GM08714 (cell line): ENCODE results near the gene PDXK.
A peak's percentile ranks its signal among the peaks of the same experiment; 100 is the strongest.

Experiments used
- H3K4me3 ChIP-seq: fragments of 200-500 bp; sonication (Bioruptor generic); 2 replicates; pipeline ENCODE4 v1.5.1; 2014; ENCODE audit warnings: mild to moderate bottlenecking, low read length, inconsistent platforms
- ZNF274 ChIP-seq: IDR thresholded peaks from 2 replicates; pipeline ENCODE4 v1.6.1; 2012; ENCODE audit warnings: mild to moderate bottlenecking, low read depth, low read length

The PDXK gene

DNA sequence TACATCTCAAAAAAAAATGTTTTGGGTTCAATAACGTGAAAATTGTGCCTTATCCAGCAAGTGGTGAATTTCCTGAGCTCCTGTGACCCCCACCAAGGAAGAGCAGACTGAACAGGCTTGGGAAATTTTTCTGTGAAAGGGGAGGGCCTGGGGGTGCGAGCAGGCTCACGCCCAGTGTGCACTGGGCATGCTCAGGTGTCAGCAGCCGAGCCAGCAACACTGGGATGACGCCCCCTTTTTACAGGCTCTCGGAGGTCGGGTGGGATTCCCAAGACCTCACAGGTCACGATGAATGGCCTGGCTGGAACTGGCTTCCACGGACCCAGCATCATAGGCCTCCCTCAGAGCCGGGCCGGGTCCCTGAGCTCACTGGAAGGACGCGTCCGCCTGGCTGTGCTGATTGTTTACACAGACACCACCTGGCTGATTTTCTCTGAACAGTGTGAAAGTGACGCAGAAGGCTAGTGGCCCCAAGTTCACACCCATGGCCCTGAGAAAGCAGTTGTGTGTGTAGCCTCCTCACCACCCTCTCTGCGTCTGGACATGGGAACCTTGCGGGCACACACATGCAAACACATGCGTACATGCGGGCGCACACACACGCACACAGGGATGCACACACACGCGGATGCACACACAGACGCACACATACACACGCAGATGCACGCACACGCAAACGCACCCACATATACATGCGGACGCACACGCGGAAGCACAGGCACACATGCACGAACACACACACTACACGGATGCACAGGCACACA lies 48.0 kb downstream of the PDXK start:
- no peak for TF ChIP-seq ZNF274
- H3K4me3 ChIP-seq, result no peak overlapping the region

DNA sequence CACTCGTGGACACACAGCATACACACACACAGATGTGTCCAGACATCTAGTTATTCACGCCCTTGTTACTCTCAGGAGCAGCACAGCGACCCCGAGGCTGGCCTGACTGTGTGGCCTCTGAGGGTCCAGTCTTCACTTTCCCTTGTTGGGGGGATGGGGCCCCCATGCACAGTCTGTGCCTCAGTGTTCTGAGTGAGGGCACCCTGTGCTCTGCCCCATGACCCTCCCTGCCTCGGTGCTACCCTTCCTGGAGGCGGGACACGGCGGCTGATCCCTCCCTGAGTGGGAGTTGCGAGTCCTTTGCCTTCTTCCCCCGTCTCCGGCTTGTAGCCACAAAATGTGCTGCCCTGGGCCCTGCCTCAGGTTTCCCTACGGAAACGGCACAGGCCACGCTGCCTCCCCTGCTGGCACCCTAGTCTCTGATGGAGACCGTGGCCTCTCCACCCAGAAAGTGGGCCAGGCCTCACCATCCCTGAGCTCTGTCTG lies 48.6 kb downstream of the PDXK start:
- H3K4me3 ChIP-seq, result no peak overlapping the region
- no peak for TF ChIP-seq ZNF274

DNA sequence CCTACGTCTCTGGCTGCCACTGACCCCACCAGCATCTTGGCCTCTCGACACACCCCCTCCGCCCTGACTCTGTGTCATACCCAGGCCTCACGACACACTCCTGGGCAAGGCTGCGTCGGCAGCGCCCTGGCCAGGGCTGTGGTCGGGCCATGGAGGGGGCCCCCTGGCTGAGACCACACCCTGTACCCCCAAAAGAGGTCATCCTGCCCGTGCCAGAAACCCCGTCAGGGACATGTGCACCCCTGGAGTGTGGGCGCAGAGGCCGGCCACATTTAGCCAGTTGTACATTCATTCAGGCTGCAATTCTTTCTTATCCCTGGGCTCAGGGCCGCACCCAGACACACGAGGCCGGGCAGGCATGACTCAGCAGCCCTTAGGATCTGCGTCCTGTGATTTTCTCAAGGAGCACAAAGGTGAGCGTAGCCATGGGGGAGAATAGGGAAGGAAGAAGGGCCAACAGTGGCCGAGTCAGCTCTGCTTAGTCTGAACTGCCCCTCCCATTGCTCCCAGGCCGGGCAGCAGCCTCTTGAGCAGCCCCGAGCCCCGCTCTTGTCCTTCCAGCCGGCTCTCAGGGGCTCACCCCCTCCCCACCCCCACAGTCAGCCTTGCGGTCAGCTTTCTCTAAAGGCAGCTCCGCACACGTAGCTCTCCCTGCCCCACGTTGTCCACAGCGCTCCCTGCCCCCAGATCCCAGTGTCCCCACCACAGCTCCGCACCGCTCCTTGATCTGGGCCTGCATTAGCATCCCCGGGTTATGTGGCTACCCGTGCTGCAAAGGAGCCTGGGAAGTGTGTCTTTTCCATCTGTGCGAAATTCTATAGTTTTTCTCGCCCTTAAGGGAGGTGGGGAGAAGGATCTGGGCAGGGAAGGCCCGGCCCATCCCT lies 49.3 kb downstream of the PDXK start:
- no peak overlapping the region for H3K4me3 ChIP-seq
- no peak for TF ChIP-seq ZNF274

DNA sequence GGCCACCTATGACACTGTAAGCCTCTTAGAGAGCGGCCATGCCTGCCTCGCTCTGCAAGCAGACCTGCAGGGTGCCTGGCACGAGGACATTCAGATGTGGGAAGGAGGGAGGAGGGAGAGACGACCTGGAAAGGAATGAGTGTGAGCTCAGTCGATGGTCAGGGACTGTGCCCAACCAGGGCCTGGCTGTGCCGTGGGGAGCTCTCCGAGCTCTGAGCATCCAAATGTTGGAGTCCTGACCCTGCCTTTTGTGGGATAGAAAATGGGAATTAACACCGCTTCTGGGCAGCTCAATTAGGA lies 49.9 kb downstream of the PDXK start:
- H3K4me3 ChIP-seq, result no peak overlapping the region
- no peak for TF ChIP-seq ZNF274

DNA sequence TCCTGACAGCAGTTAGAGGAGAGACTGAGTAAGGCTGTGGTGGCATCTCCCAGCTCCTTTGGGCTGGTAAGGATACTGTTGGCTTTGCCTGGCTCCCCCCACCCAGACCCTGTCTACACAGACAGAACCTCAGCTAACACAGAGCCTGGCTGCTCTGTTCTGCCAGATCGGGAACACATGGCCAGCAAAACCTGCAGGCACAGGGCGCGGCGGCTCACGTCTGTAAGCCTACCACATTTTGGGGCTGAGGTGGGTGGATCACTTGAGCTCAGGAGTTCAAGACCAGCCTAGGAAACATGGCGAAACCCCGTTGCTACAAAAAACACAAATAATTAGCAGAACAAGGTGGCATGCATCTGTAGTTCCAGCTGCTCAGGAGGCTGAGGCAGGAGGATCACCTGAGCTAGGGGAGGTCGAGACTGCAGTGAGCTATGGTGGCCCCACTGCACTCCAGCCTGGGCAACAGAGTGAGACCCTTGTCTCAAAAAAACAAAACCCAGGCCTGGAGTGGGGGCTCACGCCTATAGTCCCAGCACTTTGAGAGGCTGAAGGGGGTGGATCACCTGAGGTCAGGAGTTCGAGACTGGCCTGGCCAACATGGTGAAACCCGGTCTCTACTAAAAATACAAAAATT lies 50.5 kb downstream of the PDXK start:
- TF ChIP-seq ZNF274, result no peak
- no peak overlapping the region for H3K4me3 ChIP-seq

DNA sequence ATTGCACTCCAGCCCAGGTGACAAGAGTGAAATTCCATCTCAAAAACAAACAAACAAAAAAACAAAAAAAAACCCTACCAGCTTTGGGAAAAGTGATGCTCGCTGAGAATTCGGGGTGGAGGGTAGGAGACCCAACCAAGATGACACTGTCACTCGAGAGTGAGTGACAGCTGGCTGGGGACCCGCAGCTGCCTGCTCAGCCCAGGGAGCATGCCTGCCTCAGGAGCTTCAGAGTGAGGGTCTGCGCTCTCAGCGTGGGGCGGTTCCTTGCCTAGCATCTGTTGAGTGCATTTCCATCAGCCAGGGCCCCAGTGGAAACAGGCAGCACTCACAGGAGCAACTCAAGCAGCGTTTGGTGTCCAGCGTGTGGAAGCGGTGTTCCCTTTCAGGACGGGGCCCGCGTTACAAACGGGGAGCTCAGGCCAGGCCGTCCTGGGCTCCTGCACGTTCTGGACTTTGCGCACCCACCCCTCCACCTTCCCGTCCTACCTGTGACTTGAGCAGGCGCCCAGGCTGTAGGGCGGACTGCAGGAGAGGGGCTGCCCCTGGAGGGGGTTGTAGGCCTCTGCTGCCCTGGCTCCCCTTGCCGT lies 51.2 kb downstream of the PDXK start:
- TF ChIP-seq ZNF274, result no peak
- H3K4me3 ChIP-seq, result no peak overlapping the region

DNA sequence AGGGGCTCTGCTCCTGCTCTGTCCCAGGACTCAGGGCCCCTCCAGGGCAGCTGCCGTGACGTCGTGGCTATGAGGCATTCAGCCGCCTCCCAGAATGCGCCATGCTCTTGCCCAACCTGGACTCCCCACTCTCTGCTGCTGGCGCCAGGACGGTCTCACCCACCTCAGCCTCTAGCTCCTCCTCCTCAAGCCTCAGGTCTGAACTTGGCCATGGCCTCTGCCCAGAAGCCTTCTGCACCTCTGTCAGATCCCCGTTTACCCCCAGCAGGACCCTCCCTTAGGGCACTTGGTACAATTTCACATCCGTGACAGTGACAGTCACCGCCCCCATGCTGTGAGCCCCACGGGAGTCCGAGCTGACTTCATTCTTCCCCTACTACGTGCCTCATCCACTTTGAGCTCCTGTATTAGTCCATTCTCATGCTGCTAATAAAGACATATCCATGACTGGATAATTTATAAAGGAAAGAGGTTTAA lies 52.3 kb downstream of the PDXK start:
- TF ChIP-seq ZNF274, result no peak

DNA sequence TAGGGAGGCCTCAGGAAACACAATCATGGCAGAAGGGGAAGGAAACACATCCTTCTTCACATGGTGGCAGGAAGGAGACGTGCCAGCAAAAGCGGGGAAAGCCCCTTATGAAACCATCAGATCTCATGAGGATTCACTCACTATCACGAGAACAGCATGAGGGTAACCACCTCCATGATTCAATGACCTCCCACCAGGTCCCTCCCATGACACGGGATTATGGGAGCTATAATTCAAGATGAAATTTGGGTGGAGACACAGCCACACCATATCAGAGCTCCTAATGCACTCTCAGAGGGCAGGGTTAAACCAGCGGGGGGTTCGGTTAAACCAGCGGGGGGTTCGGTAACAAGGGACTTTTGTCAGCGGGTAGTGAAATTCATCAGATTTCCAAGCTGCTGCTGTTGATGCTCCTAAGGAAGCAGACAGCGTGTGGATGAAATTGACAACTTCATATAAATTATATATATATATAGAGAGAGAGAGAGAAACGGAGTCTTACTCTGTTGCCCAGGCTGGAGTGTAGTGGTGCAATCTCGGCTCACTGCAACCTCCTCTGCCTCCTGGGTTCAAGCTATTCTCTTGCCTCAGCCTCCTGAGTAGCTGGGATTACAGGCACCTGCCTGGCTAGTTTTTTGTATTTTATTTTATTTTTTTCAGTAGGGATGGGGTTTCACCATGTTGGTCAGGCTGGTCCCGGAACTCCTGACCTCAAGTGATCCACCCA lies 52.9 kb downstream of the PDXK start:
- no peak overlapping the region for H3K4me3 ChIP-seq
- TF ChIP-seq ZNF274, result no peak

More for the DNA sequence above, 52.3 kb downstream of the PDXK start:
- no peak overlapping the region for H3K4me3 ChIP-seq

DNA sequence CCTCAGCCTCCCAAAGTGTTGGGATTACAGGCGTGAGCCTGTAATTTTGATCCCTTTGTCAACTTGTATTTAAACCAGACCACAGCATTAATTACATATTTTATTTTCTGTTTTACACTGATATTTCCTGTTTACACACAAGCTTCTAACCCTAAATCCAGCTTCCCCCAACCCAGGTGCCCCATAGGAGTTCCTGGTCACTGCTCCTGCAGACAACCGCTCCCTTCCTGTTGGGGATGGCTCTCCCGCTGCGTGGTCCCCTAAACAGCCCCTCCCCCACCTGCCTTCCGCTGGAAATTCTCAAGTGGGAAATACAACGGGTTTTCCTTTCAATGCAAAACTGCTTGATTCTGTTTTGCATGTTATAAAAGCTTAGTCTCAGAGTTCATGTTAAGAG lies 53.5 kb downstream of the PDXK start:
- no peak for TF ChIP-seq ZNF274

DNA sequence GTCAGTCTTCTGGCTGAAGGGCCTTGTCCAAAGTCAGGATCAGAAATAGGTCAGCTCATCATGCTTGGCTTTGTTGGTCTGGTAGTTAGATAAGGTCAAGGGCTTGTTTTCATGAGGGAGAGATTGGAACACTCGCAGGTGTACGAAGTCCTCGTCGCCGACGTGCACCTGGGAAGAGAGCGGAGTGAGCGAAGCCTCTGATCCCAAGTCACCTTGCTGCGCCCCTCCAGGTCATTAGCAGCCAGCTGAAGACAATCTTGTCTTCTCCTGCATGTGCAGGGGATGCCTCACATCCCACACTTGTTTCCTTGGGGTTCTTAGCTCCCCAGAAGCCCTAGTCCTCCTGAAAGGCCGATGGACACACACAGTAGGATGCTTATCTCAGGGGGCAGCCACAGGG lies 55.2 kb downstream of the PDXK start:
- H3K4me3 ChIP-seq, result no peak overlapping the region
- no peak for TF ChIP-seq ZNF274

More for the DNA sequence above, 53.5 kb downstream of the PDXK start:
- no peak overlapping the region for H3K4me3 ChIP-seq

DNA sequence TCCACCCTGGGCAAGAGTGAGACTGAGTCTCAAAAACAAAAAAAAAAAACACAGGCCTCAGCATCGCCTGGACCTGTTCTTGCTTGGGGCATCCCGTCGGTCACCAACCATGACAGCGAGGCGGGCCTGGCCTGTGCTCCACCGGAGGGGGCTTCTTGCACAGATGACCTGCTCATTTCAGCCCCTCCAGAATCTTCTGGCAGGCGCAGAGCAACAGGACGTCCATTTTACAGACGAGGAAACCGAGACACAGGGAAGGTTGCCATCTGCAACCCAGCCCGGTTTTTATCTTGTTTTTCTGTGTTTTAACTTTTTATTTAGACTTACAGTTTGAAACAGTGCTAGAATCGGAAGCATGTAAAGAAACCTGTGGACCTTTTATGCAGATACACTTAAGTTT lies 56.3 kb downstream of the PDXK start:
- no peak for TF ChIP-seq ZNF274

DNA sequence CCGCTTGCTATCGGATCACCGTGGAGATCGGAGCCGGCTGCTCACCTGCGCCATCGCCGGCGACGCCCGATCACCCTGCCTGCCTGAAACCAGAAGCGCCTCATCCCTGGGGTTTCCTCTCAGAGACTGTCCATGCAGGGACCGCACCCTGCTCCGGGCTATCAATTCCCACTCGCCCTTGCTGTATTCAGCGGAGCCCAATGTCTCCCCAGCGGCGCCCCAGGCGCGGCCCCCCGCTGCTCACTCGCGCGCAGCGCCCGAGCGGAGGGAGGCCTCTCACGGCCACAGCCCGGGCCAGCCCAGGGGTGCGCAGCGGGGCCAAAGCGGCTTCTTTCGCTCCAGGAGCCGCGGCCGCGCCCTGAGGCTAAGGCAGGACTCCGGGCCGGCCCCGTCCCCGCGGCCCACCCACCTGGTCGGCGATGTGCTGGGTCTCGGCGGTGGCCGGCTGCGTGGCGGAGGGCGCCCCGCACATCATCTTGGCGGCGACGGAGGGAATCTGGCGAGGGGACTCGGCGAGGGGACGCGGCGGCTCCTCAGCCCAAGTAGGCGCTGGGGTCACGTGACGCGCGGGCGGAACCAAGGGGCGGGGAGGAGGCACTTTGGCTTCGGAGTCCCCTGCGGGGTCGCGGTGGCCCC lies 57.0 kb downstream of the PDXK start, which contains the start of gene CSTB:
Gene CSTB (minus strand): TSS at position 514 of the 636 bp plus-strand sequence. CDS start 39 bp downstream, at position 475.
- peak within 1 kb of the TSS; percentile 96 for H3K4me3 ChIP-seq
- no peak for TF ChIP-seq ZNF274

More for the DNA sequence above, 56.3 kb downstream of the PDXK start:
- H3K4me3 ChIP-seq, result peak overlapping the region; percentile 96

DNA sequence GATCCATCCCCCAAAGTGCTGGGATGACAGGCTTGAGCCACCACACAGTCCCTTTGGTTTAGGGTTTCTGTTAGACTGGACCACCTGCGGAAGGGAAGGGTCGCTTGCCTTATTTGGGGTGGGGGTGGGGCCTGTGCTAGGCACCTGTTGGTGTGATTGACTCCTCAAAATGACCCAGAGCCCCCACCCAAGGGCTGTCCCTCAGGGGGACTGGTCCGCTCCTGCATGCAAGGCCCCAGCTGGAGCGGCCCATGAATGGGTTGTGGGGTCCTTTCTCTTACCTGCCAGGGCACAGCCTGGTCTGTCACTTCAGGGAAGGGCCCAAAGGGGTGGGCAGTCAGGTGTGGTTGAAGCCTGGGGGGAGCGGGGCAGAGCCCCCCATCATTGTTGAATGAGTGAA lies 59.0 kb downstream of the PDXK start:
- no peak for TF ChIP-seq ZNF274
- no peak overlapping the region for H3K4me3 ChIP-seq
